Measurements from ENCODE around the gene ABLIM2.

Gene ABLIM2

GRCh38 chr4:8173492-8174242 is 15.1 kb upstream of the ABLIM2 start:
- no peak for DNase-seq

- DNase-seq: no peak
Observed at GRCh38 chr4:8171984-8172924, 13.6 kb upstream of the ABLIM2 start.

- no peak for DNase-seq
Observed at GRCh38 chr4:8171266-8171665, 12.7 kb upstream of the ABLIM2 start.

- DNase-seq: no peak
Observed at GRCh38 chr4:8170341-8170740, 11.7 kb upstream of the ABLIM2 start.

GRCh38 chr4:8169763-8170162 is 11.2 kb upstream of the ABLIM2 start:
- DNase-seq: no peak

- DNase-seq: no peak
Observed at GRCh38 chr4:8168832-8169598, 10.4 kb upstream of the ABLIM2 start.

GRCh38 chr4:8168232-8168631 is 9.6 kb upstream of the ABLIM2 start:
- no peak for DNase-seq

- DNase-seq: peak; percentile 88
Observed at GRCh38 chr4:8167815-8168214, 9.2 kb upstream of the ABLIM2 start.

GRCh38 chr4:8167291-8167690 is 8.7 kb upstream of the ABLIM2 start:
- peak; percentile 80 for DNase-seq

- DNase-seq: no peak
Observed at GRCh38 chr4:8165374-8165896, 6.8 kb upstream of the ABLIM2 start.

- DNase-seq: no peak
Observed at GRCh38 chr4:8164687-8165086, 6.1 kb upstream of the ABLIM2 start.

GRCh38 chr4:8164194-8164565 is 5.6 kb upstream of the ABLIM2 start:
- DNase-seq: no peak

GRCh38 chr4:8163436-8164193 is 5.0 kb upstream of the ABLIM2 start:
- DNase-seq: no peak

GRCh38 chr4:8163026-8163425 is 4.4 kb upstream of the ABLIM2 start:
- DNase-seq: no peak

GRCh38 chr4:8162625-8163024 is 4.0 kb upstream of the ABLIM2 start:
- DNase-seq: no peak

- DNase-seq: no peak
Observed at GRCh38 chr4:8160572-8160971, 2.0 kb upstream of the ABLIM2 start.

- no peak for DNase-seq
Observed at GRCh38 chr4:8160233-8160560, 1.6 kb upstream of the ABLIM2 start.

GRCh38 chr4:8159537-8160232 is 1.1 kb upstream of the ABLIM2 start:
- no peak for DNase-seq

GRCh38 chr4:8157944-8158709 is 486 bp downstream of the ABLIM2 start:
- no peak for DNase-seq

- no peak for DNase-seq
Observed at GRCh38 chr4:8157496-8157895, 1.1 kb downstream of the ABLIM2 start.

GRCh38 chr4:8156617-8157016 is 2.0 kb downstream of the ABLIM2 start:
- no peak for DNase-seq

All from suppressor macrophage treated with lipopolysaccharide for 4 hours (primary cell).